ENCODE measurements around the gene ATP2B1. TPM values are rescaled to one million over a fixed set of nuclear protein-coding genes. Genes with fewer than 3 reads are reported as not detected.

Gene ATP2B1
- polyA plus RNA-seq, 10 donors: 61.0 to 114 (median 82.6) TPM

DNA sequence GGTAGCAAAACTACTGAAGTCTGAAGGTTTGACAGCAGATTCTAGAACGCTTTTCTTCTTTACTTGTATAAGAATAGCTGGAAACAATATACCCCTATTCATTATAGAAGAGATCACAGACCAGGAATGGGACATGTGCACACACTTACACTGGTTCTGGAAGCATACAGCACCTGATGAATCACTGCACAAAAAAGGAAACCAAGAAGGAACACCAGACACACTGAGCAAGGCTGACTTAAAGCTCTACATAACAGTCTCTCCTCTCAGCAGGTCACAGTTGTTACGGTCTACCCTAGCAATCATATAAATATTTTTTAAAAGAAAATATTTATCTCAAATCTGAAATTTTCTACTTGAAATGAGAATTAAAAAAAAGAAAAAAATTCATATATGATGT lies 13.5 kb downstream of the ATP2B1 start:
- peak in 1 of 3 donors; percentile 13 for DNase-seq

DNA sequence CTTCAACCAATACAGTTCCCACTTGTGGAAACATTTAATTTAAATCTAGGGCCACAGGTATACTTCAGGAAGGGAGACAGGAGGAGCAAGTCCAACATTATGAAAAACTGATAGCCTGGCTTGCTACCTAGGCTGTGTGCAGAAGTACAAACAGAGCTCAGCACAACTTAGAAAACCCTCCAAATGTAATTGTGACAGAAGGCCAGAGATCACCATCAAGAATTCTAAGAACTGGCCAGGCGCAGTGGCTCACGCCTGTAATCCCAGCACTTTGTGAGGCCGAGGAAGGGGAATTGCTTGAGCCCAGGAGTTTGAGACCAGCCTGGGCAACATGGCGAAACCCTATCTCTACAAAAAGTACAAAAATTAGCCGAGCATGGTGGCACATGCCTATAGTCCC lies 14.1 kb downstream of the ATP2B1 start:
- no peak for DNase-seq

DNA sequence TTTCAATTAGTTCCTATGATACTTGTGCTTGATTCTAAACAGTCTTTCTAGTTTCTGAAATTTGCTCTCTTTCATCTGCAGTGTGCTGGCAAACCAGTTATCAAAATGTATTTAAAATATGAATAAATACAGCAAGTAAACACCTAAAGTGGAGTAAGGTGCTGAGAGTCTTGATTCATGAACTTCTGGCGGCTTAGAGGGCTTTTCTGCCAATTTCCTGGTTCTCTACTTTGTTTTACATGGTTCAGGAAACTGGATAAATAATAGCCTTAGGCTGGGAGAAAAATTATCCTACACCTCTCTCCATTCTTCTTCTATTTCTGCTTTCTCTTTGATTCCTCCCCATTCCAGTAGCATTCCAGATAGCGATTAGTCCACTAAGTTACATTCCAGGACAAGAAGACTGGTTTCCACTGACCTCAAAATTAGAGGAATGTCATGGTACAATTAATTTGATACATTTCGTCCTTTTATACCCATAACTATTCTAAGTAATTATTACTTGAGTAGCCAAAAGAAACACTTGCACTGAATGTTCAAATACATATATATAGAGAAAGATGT lies 14.9 kb downstream of the ATP2B1 start:
- no peak for DNase-seq

DNA sequence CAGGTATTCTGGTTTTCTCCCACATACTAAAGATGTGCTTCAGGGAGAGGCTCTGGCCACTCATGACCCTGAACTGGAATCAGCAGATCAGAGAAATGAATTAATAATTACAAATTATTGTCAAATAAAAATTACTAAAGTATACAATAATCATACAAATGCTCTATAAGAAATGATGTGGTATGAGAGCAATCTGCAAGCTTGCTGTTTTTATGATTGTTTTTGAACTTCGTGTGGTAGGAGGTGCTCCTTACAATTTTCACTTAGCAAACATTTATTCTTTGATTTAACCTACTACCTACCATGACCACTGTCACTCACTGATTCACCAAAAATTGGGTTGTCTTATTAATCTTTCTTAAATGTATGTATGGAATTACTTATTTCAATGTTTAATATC lies 16.2 kb downstream of the ATP2B1 start:
- no peak for DNase-seq

DNA sequence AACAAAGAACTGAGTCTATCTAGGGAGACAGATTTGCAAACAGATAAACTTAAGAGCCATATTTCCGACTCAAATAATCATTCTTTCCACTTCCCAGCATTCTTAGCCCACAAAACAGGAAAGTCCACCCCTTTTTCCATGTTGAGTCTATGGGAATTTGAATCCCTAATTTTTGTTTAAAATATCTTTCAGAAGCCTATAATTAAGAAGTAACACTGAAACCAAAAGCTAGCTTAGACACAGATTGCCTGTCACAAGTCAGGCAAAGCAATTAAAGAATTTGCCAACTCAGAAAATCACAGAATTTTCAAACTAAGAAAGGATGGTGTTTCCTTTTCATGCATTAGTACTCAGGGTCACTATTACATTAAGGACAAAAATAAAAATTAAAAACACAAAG lies 17.0 kb downstream of the ATP2B1 start:
- no peak for DNase-seq

DNA sequence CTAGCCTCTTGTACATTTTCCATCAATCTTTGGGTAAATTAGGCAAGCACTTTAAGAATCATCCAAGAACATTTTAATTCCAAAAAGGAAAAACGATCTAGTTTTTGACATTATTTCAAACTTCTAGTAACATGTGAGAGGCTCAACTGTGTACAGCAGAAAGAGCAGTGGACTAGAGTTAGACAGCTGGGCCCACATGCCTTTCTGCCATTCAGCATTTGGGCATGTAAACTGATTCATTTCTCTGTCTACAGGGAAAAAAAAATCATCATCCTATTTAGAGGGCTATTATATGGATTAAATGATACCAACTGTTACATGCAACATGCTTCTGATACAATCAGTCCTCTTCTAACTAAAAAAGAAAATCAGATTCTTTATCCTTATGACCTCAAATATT lies 17.7 kb downstream of the ATP2B1 start:
- peak in 2 of 3 donors; percentile 15 to 40 for DNase-seq

DNA sequence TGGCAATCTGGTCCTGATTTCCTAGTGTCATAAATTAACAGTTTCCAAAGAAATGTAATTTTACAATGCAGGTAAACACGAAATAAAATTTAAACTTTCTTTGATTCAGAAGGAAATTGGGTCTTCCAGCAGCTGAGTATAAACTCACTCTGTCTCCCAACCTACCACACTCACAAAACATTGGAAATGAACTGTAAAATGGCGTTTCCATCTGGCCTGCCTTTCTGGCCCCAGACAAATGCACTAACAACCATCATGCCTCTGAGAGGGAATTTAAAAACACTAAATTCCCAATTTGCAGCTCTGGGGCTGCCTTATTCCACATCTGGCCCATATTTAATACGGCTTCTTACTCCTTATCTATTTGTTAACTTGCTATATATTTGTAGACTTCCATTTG lies 19.3 kb downstream of the ATP2B1 start:
- DNase-seq: peak in 1 of 3 donors; percentile 24

DNA sequence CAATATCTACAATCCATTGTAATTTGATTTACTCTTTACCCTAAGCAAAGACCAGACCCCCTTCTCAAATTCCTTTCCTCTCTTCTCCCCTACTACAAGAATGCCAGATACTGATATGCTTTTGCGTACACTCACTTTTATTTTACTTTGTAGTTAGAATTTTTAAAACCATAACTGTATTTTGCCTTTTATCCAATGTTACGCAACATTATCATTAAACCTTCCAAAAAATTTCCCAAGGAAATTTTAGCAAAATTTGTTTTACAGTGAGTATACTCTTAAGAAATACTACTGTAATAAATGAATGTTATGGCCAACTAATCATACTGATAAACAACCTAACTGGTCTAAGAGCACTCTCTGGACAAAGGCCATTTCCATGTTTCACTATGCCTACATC lies 22.3 kb downstream of the ATP2B1 start:
- DNase-seq: no peak

GRCh38 chr12:89685363-89685972 lies 23.2 kb downstream of the ATP2B1 start:
- no peak for DNase-seq

GRCh38 chr12:89684136-89684535 lies 24.5 kb downstream of the ATP2B1 start:
- DNase-seq: no peak

GRCh38 chr12:89682284-89682683 lies 26.4 kb downstream of the ATP2B1 start:
- no peak for DNase-seq

DNA sequence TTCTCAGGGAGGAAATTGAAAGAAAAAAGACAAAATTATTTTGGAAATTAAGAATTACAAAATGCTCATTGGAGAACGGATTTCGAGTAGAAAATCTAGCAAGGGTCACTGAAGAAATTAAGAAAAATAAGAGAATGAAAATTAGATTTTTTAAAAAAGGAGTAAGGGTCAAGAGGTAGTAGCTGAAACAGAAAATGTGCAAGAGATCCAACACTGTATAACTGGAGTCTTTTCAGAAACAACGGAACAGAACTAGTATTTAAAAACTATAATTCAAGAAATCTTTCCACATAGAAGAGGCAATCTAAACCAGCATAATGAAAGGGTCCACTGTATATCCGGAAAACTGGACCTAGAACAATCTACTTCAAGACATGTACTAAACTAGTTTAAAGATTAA lies 28.2 kb downstream of the ATP2B1 start:
- DNase-seq: no peak

DNA sequence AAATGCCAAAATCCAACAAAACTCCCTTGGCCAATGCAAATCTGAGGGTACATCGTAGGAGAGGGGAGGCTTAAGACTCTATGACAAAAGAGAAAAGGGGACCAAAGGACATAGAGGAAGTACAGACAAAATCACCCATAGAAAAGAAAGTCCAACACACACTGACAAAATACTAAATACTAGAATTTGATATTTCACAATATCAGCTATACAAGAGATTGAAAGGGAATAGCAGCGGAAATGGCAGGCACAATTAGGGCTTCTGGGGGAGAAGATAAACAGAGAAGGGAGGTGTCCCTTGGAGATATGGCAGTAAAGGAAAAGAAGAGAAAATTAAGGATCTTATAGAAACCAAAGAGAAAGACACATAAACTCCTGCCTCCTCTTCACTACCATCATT lies 29.0 kb downstream of the ATP2B1 start:
- DNase-seq: no peak

- no peak for DNase-seq
These were observed 30.4 kb downstream of the ATP2B1 start for GRCh38 chr12:89678225-89678624.

DNA sequence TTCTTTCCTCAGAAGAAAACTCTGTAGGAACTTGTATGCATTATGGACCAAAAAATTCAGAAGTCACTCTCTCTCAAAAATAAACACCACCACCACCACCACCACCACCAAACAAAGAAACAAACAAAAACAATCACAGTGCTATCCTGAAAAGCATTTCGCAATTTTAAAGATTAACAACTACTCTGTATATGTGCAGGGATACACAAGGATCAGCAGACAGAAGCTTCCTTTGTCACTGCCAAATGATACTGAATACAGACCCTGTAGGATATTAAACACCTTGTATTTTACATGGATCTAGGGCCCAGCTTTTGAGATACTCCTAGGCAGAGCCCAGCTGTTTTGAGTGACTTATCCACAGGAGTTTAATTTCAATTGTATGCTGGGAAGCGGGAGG lies 31.7 kb downstream of the ATP2B1 start:
- DNase-seq: no peak

DNA sequence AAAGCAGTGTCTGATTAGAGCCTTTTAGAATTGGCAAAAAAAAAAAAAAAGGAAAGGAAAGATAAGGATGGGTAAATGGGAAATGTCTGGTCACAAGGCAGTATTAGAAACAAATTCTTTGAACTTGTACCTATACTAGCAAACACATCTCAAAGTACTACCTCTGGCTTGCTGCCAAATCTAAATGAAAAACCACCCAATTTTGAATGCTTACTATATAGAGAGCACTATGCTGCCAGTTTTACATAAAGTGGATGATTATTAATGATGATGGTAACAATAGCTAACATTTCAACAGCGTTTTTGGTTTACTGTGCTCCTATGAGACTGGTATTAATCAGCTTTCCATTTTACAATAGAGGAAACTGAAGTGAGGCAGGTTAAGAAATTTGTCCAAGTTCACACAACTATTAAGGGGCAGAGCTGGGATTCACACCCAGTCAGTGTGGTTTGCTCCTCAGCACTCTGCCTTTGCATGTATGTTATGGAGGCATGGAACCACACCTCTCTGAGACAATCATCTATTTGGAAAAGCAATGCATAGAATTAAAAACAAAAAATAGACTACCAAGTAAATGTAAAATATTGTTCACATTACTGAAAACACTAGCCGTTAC lies 34.2 kb downstream of the ATP2B1 start:
- DNase-seq: no peak

DNA sequence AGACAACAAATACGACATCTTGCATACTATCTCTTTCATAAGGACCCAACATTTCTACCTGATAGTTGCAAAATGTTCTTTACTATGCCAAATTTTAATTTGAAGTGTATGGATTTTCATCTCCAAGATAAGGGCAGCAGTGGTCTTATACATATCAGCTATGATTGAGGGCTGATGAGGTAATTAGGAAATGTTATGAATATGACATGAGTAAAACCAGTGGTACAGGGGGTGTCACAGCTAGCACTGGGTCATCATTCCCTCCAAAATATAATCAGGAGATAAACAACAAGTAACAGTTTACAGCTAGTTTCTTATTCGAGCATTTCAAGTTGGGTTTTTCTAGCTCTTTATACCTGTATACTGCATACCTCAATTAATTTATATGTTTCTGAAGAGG lies 35.0 kb downstream of the ATP2B1 start:
- no peak for DNase-seq

DNA sequence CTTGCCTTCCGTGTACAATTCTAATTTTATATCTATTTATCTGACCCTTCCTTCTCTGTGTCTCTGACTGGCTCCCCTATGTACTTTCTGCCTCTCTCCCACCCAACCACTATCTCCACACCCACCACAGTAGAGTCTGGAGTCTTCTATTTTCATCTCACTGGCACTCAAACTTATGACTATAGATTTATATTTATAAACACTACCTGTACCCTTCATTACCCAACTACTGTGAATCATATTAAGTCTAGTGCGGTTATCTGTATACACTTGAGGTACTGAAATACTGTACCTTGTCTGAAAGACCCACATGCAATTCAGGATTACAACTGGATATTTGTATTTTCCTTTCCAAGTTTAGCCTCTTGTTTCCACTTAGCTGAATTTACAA lies 36.1 kb downstream of the ATP2B1 start:
- no peak for DNase-seq

GRCh38 chr12:89671469-89671868 lies 37.2 kb downstream of the ATP2B1 start:
- DNase-seq: peak in 1 of 3 donors; percentile 71

- no peak for DNase-seq
These were observed 39.4 kb downstream of the ATP2B1 start for GRCh38 chr12:89669197-89669596.

DNA sequence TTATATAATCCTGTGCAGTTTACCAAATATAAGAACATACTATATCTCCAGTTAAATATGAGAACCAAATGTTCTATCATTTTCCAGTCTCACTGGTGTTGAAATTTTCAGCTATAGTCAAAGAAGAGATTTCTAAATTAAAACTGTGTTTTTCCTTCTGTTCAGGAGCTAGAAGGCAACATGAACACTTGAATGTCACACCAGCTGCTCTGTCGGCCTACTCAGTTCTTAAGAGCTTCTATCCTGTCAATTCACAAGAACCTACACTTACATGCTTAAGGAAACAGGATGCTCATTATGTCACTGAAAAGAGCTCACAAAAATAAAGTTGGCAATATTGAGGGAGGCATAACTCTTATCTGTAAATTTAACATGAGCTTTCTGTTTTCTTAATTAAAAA lies 43.1 kb downstream of the ATP2B1 start:
- DNase-seq: no peak

DNA sequence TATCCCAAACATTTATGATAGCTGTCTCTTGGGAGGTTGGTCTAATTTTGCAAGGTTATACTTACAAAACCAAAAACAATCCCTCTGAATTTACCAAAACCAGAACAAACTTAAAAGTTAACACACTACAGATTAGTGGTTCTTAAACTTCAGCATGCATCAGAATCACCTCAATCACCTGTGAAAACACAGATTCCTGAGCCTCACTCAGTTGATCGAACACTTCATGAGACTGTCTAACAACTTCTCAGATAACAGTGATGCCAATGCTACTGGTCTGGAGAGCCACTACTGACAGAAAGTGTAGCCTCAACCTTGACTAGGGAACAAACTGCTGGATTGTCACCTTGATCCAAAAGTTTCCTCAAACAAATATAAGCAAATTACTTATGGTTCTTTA lies 44.2 kb downstream of the ATP2B1 start:
- no peak for DNase-seq

DNA sequence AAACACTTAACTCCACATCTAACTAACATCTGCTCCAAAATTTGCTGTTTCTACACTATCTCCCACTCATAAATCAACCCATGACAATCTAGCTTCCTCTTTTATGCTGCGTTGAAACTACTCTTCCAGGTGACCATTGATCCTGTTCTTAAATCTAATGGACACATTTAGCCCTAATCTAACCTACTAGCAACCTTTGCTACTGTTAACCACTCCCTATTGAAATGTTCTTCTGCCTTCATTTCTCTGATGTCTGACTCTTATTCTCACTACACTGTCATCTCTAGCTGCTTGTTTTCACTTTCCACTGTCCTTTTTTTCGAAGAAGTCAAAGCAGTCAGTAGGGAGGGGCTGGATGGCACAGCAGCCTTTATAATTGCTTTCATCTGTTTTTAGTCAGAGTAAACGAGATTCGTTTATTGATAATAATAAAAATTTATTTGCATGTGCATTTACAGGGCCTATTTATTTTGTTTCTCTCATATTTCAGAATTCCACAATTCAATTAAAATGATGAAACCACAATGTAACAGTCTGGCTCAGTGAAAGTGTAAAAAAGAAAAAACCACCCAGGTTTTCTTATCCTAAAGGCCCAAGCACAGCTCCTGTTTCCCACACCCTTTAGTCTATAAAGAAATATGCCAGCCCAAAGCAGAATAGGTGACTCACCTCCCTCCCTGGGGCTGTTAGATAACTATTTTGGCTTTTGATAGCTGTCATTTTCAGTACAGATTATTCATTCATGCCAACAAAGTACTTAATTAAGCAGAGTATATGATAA lies 44.9 kb downstream of the ATP2B1 start:
- no peak for DNase-seq
